Measurements from ENCODE around the gene DNAJC8. TPM values are rescaled to one million over a fixed set of nuclear protein-coding genes. Genes with fewer than 3 reads are reported as not detected.

DNAJC8 gene
- total RNA-seq, 1 donor from 2014 or later = 84.2 TPM

DNA sequence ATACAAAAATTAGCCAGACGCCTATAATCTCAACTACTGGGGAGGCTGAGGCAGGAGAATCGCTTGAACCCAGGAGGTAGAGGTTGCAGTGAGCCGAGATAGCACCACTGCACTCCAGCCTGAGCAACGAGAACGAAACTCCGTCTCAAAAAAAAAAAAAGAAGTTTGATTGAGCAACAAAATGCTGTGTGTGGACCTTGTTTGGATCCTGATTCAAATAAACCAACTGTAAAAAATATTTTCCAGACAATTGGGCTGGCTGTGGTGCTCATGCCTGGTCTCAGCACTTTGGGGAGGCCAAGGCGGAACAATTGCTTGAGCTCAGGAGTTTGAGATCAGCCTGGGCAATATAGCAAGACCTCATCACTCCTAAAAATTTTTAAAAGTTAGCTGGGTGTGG, 73.1 kb downstream of the DNAJC8 start:
- no peak overlapping the region for H3K4me3 ChIP-seq

DNA sequence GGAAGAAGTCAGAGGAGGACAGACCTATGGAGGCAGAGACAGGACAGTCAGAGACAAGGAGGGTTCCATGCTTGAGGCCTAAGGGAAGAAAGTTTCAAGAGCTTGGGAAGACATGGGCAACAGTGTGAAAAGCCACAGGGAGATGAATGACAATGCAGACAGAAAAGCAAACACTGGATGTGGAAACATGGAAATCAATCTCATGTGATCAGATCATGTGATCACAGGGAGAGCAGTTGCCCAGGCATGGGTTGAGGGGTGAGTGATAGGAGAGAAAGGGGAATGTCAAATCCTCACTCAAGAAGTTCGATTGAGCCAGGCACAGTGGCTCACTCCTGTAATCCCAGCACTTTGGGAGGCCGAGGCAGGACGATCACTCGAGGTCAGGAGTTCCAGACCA, 73.6 kb downstream of the DNAJC8 start:
- Histone ChIP-seq H3K27me3 (no peaks in the 10 kb centered on the region), H3K27ac (no peak overlapping the region), H3K4me3 (no peak overlapping the region), H3K9me3 (no peaks in the 10 kb centered on the region), H3K36me3 (no peaks in the 10 kb centered on the region), H3K4me1 (peaks cover 22% of the 10 kb centered on the region)
- TF ChIP-seq CTCF (IDR thresholded peaks at IDR 0.05) (no peak), POLR2A (IDR thresholded peaks at IDR 0.05) (no peak), POLR2AphosphoS5 (IDR thresholded peaks at IDR 0.05; ENCODE audit: insufficient read depth in 1 of 2, low read depth in 1 of 2) (no peak)
- intact Hi-C loops (cut with DNase I) = no loop called here
- no peak for DNase-seq (ENCODE audit: extremely low spot score in 2 of 2)

More for the DNA sequence above, 73.1 kb downstream of the DNAJC8 start:
- no peaks in the 10 kb centered on the region for H3K36me3 ChIP-seq
- H3K27me3 ChIP-seq = no peaks in the 10 kb centered on the region
- H3K4me1 ChIP-seq = peaks cover 22% of the 10 kb centered on the region
- intact Hi-C loops (cut with DNase I) = no loop called here
- DNase-seq (ENCODE audit: extremely low spot score in 2 of 2) = no peak
- H3K9me3 ChIP-seq = no peaks in the 10 kb centered on the region
- H3K27ac ChIP-seq = no peak overlapping the region
- no peak for TF ChIP-seq POLR2AphosphoS5 (IDR thresholded peaks at IDR 0.05; ENCODE audit: insufficient read depth in 1 of 2, low read depth in 1 of 2)
- TF ChIP-seq POLR2A (IDR thresholded peaks at IDR 0.05) = no peak
- TF ChIP-seq CTCF (IDR thresholded peaks at IDR 0.05) = no peak

DNA sequence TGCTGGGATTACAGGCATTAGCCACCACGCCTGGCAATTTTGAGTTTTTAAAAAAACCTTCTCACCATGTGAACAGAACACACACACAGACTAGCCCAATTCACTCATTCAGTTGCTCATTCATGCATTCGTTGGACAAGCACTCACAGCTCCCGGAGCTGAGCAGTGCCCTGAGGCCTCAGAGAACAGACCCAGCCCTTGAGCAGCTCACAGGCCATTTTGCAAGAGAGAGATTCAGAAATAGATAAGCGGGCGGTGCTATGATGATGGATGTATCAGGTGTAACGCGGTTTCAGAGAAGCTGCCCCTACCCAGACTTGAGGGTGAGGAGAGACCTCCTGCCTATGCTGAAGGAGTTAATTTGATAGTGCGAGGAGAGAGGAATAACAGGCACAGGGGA, 74.9 kb downstream of the DNAJC8 start:
- DNase-seq (ENCODE audit: extremely low spot score in 2 of 2) = no peak
- TF ChIP-seq POLR2A (IDR thresholded peaks at IDR 0.05) (no peak), POLR2AphosphoS5 (IDR thresholded peaks at IDR 0.05; ENCODE audit: insufficient read depth in 1 of 2, low read depth in 1 of 2) (no peak), CTCF (IDR thresholded peaks at IDR 0.05) (no peak)
- intact Hi-C loops (cut with DNase I) = no loop called here
- Histone ChIP-seq H3K4me3 (no peak overlapping the region), H3K27me3 (no peaks in the 10 kb centered on the region), H3K9me3 (no peaks in the 10 kb centered on the region), H3K4me1 (peaks cover 11% of the 10 kb centered on the region), H3K36me3 (no peaks in the 10 kb centered on the region), H3K27ac (no peak overlapping the region)

DNA sequence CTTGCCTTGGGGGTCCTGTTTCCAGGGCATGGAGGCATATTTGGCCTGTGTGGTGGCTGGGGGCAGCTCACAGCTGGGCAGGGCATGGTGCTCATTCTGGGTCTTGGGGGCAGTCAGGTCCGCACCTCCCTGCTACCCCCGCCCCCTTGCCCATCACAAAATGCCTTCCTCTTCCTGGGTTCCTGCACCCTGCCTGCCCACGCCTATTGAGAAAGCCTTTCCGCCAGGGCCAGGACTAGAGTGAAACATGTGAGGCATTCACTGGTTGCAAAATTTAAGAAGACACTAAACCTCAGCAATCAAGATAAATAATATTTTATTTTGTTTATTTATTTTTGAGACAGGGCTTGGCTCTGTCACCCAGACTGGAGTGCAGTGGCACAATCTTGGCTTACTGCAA, 76.0 kb downstream of the DNAJC8 start:
- TF ChIP-seq POLR2A (IDR thresholded peaks at IDR 0.05) = no peak
- TF ChIP-seq POLR2AphosphoS5 (IDR thresholded peaks at IDR 0.05; ENCODE audit: insufficient read depth in 1 of 2, low read depth in 1 of 2) = no peak
- TF ChIP-seq CTCF (IDR thresholded peaks at IDR 0.05) = no peak
- Histone ChIP-seq H3K27ac (no peak overlapping the region), H3K9me3 (no peaks in the 10 kb centered on the region), H3K36me3 (no peaks in the 10 kb centered on the region), H3K4me3 (no peak overlapping the region), H3K4me1 (peaks cover 11% of the 10 kb centered on the region), H3K27me3 (no peaks in the 10 kb centered on the region)
- intact Hi-C loops (cut with DNase I) = no loop called here
- DNase-seq (ENCODE audit: extremely low spot score in 2 of 2) = no peak

DNA sequence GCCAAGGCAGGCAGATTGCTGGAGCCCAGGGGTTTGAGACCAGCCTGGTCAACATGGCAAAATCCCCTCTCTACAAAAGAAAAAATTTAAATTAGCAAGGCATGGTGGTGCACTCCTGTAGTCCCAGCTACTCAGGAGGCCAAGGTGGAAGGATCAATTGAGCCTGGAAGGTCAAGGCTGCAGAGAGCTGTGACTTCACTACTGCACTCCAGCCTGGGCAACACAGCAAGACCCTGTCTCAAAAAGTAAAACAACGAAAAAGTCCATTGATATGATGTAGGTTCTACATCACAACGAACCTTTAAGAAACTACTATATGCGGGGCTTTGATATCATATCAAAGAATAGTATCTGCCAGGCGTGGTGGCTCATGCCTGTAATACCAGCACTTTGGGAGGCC, 77.2 kb downstream of the DNAJC8 start:
- intact Hi-C loops (cut with DNase I) = no loop called here
- DNase-seq (ENCODE audit: extremely low spot score in 2 of 2) = no peak
- TF ChIP-seq CTCF (IDR thresholded peaks at IDR 0.05) = no peak
- TF ChIP-seq POLR2AphosphoS5 (IDR thresholded peaks at IDR 0.05; ENCODE audit: insufficient read depth in 1 of 2, low read depth in 1 of 2) = no peak
- no peak for TF ChIP-seq POLR2A (IDR thresholded peaks at IDR 0.05)
- H3K4me1 ChIP-seq = peaks cover 9% of the 10 kb centered on the region
- H3K27ac ChIP-seq = no peak overlapping the region
- no peaks in the 10 kb centered on the region for H3K36me3 ChIP-seq
- no peak overlapping the region for H3K4me3 ChIP-seq
- no peaks in the 10 kb centered on the region for H3K27me3 ChIP-seq
- no peaks in the 10 kb centered on the region for H3K9me3 ChIP-seq

All from vagina (tissue), 2 donors.